Right lobe of liver (tissue), 4 donors: ENCODE data around the gene CENPQ.
"Not testable (repeated sequence)": the region's sequence is repeated elsewhere in the genome, so short reads cannot be mapped to it uniquely, and the experiment has no call there.

ENCODE experiments used
- POLR2A ChIP-seq: fragments of 450-650 bp; IDR thresholded peaks from one replicate; pipeline ENCODE4 v1.6.1; 2017; ENCODE audit warnings: antibody characterized with exemption, mild to moderate bottlenecking
- TF ChIP-seq, protein P1 (sequence below), 4 donors: fragments of 200-600 bp in 3 of 4; fragments of 450-650 bp in 1 of 4; IDR thresholded peaks; one replicate each; pipeline versions ENCODE4 v1.5.1 to v1.8.0; 2016 to 2022; ENCODE audit warnings: antibody characterized with exemption in 4 of 4, mild to moderate bottlenecking in 2 of 4
- donor health status: DM: no; HTN: no; CAD: no.
- donor health status: DM: no; HTN: no; CAD: no.
- donor health status: DM: no; HTN: yes; CAD: no.

DNA sequence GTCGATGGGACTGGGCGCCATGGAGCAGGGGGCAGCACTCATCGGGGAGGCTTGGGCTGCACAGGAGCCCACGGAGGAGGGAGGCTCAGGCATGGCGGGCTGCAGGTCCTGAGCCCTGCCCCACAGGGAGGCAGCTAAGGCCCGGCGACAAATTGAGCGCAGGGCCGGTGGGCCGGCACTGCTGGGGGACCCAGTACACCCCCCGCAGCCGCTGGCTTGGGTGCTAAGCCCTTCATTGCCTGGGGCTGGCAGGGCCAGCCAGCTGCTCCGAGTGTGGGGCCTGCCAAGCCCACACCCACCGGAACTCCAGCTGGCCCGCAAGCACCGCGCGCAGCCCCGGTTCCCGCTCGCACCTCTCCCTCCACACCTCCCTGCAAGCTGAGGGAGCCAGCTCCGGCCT is 18.7 kb downstream of the CENPQ start:
- TF ChIP-seq, protein P1, sequence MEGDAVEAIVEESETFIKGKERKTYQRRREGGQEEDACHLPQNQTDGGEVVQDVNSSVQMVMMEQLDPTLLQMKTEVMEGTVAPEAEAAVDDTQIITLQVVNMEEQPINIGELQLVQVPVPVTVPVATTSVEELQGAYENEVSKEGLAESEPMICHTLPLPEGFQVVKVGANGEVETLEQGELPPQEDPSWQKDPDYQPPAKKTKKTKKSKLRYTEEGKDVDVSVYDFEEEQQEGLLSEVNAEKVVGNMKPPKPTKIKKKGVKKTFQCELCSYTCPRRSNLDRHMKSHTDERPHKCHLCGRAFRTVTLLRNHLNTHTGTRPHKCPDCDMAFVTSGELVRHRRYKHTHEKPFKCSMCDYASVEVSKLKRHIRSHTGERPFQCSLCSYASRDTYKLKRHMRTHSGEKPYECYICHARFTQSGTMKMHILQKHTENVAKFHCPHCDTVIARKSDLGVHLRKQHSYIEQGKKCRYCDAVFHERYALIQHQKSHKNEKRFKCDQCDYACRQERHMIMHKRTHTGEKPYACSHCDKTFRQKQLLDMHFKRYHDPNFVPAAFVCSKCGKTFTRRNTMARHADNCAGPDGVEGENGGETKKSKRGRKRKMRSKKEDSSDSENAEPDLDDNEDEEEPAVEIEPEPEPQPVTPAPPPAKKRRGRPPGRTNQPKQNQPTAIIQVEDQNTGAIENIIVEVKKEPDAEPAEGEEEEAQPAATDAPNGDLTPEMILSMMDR (IDR thresholded peaks at IDR 0.05): not testable (repeated sequence)
- TF ChIP-seq POLR2A: not testable (repeated sequence)
